Breast epithelium (tissue), 3 donors: ENCODE results near the gene CYTIP.

Experiments used
- POLR2A ChIP-seq: fragments of 450-650 bp; IDR thresholded peaks from one replicate; pipeline ENCODE4 v1.6.1; 2016; ENCODE audit warnings: antibody characterized with exemption, mild to moderate bottlenecking, moderate library complexity
- POLR2AphosphoS5 ChIP-seq, 3 donors: sonication (generic); formaldehyde crosslinking; IDR thresholded peaks; one replicate each; pipeline ENCODE4 v1.6.1; 2017; ENCODE audit warnings: antibody characterized with exemption in 3 of 3
- TF ChIP-seq, protein P1 (sequence below), 3 donors: fragments of 450-650 bp; IDR thresholded peaks; one replicate each; pipeline ENCODE4 v1.5.1; 2016 to 2017; ENCODE audit warnings: antibody characterized with exemption in 3 of 3, mild to moderate bottlenecking in 3 of 3, moderate library complexity in 3 of 3

DNA sequence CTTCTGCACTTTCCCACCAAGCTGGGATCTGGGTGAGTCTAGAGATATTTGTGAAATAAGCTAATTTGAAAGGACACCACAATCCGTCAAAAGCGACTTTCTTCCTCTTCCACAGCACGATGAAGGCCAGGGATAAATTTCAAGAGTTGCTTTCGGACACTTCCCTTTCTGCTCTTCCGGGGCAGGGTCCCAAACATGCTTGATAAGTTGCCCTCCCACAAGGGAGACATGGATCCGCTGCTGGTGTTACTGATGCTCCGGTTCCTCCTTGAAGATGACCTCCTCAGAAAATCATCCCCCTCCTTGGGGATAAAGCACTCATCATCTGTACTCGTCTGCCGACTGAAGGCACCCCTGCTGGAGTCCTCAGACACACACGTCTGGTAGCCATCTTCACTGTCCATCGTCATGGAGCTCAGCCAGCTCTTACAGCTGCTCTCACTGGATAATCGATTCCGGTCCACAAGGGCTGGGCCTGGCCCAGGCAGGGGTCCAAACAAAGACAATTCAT is 28.2 kb downstream of the CYTIP start:
- TF ChIP-seq, protein P1, sequence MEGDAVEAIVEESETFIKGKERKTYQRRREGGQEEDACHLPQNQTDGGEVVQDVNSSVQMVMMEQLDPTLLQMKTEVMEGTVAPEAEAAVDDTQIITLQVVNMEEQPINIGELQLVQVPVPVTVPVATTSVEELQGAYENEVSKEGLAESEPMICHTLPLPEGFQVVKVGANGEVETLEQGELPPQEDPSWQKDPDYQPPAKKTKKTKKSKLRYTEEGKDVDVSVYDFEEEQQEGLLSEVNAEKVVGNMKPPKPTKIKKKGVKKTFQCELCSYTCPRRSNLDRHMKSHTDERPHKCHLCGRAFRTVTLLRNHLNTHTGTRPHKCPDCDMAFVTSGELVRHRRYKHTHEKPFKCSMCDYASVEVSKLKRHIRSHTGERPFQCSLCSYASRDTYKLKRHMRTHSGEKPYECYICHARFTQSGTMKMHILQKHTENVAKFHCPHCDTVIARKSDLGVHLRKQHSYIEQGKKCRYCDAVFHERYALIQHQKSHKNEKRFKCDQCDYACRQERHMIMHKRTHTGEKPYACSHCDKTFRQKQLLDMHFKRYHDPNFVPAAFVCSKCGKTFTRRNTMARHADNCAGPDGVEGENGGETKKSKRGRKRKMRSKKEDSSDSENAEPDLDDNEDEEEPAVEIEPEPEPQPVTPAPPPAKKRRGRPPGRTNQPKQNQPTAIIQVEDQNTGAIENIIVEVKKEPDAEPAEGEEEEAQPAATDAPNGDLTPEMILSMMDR (IDR thresholded peaks at IDR 0.05): no peak
- TF ChIP-seq POLR2AphosphoS5 (IDR thresholded peaks at IDR 0.05) (no peak), POLR2A (no peak)
